Measurements from ENCODE around the gene SLC28A2. TPM values are rescaled to one million over a fixed set of nuclear protein-coding genes. Genes with fewer than 3 reads are reported as not detected.
"Not testable (repeated sequence)": the region's sequence is repeated elsewhere in the genome, so short reads cannot be mapped to it uniquely, and the experiment has no call there.

The SLC28A2 gene
- total and polyA plus RNA-seq, 7 experiments from 2014 or later, result not detected

DNA sequence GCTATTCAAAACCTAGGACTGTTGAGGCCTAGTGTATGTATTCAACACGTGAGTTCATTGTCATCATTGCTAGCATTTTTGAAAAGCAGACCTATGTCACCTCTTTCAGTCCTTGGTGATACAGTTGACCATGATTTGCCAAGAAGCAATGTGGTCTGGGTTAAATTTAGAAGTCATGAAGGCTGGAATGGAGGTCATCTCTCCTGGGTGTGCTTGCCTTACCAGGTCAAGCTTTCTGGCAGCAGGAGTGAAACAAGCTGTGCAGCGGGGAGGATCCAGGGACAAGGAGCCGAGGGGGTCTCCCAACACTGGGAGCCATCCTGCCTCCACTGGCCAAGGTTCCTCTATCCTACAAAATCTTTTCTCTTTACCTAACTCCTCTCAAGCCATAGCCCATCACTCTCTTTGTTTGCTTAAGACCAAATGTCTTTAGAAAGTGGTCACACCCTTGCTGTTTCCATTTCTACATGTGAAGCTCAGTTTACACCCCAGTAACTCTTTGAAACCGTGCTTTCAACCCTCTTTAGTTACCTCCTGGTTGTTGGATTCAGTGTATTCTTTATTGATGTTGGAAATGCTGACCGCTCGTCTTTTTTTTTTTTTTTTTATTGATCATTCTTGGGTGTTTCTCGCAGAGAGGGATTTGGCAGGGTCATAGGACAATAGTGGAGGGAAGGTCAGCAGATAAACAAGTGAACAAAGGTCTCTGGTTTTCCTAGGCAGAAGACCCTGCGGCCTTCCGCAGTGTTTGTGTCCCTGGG lies 40.0 kb downstream of the SLC28A2 start:
- Mint-ChIP-seq H3K27me3 (peaks cover 2 to 32% (median 12%) of the 10 kb centered on the region in 5 donors), H3K27ac (no peak overlapping the region), H3K36me3 (peaks cover 0 to 12% (median 0%) of the 10 kb centered on the region in 5 donors), H3K9me3 (peaks cover 0 to 20% (median 9%) of the 10 kb centered on the region in 11 donors), H3K4me3 (no peak overlapping the region), H3K4me1 (peaks cover 0 to 2% (median 0%) of the 10 kb centered on the region in 7 donors)
- no peak overlapping the region for H3K4me3 ChIP-seq (ENCODE audit: low read length)
- no peak overlapping the region for H3K27ac ChIP-seq (ENCODE audit: low read depth, low read length)
- intact Hi-C loops (cut with micrococcal nuclease), result no loop called here
- ATAC-seq, result no peak
- H3K9me3 ChIP-seq (ENCODE audit: control insufficient read depth in 2 of 3, low read length in 3 of 3), result no peaks in the 10 kb centered on the region
- H3K4me1 ChIP-seq (ENCODE audit: control insufficient read depth in 2 of 2, insufficient read depth in 2 of 2, low read length in 2 of 2), result no peaks in the 10 kb centered on the region
- H3K27me3 ChIP-seq (ENCODE audit: control insufficient read depth in 2 of 2, insufficient read depth in 2 of 2, low read length in 2 of 2), result no peaks in the 10 kb centered on the region
- DNase-seq, result no peak
- POLR2A ChIA-PET, result no interaction called here
- CTCF ChIA-PET, result no interaction called here
- no peaks in the 10 kb centered on the region for H3K36me3 ChIP-seq (ENCODE audit: control insufficient read depth in 2 of 3, insufficient read depth in 3 of 3, low read length in 3 of 3)

DNA sequence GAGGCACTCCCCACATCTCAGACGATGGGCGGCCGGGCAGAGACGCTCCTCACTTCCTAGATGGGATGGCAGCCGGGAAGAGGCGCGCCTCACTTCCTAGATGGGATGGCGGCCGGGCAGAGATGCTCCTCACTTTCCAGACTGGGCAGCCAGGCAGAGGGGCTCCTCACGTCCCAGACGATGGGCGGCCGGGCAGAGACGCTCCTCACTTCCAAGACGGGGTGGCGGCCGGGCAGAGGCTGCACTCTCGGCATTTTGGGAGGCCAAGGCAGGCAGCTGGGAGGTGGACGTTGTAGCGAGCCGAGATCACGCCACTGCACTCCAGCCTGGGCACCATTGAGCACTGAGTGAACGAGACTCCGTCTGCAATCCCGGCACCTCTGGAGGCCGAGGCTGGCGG lies 41.3 kb downstream of the SLC28A2 start:
- peaks cover 3 to 32% (median 15%) of the 10 kb centered on the region in 11 donors for H3K9me3 Mint-ChIP-seq
- H3K4me1 Mint-ChIP-seq; H3K4me1 ChIP-seq (ENCODE audit: control insufficient read depth in 2 of 2, insufficient read depth in 2 of 2, low read length in 2 of 2); ATAC-seq; H3K9me3 ChIP-seq (ENCODE audit: control insufficient read depth in 2 of 3, low read length in 3 of 3); H3K4me3 Mint-ChIP-seq; H3K4me3 ChIP-seq (ENCODE audit: low read length); DNase-seq; POLR2A ChIA-PET; intact Hi-C loops (cut with micrococcal nuclease); H3K36me3 ChIP-seq (ENCODE audit: control insufficient read depth in 2 of 3, insufficient read depth in 3 of 3, low read length in 3 of 3); H3K27me3 ChIP-seq (ENCODE audit: control insufficient read depth in 2 of 2, insufficient read depth in 2 of 2, low read length in 2 of 2); H3K27ac ChIP-seq (ENCODE audit: low read depth, low read length); CTCF ChIA-PET; H3K27ac Mint-ChIP-seq: not testable (repeated sequence)
- H3K36me3 Mint-ChIP-seq, result peaks cover 0 to 15% (median 0%) of the 10 kb centered on the region in 5 donors
- peaks cover 5 to 33% (median 13%) of the 10 kb centered on the region in 5 donors for H3K27me3 Mint-ChIP-seq

DNA sequence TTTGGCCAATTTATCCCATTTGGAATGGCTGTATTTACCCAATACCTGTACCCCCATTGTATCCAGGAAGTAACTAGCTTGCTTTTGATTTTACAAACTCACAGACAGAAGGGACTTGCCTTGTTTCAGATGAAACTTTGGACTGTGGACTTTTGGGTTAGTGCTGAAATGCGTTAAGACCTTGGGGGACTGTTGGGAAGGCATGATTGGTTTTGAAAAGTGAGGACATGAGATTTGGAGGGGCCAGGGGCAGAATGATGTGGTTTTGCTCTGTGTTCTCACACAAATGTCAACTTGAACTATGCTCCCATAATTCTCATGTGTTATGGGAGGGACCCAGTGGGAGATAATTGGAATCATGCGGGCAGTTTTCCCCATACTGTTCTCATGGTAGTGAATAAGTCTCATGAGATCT lies 46.9 kb downstream of the SLC28A2 start:
- H3K4me1 Mint-ChIP-seq; H3K27me3 ChIP-seq (ENCODE audit: control insufficient read depth in 2 of 2, insufficient read depth in 2 of 2, low read length in 2 of 2); H3K27ac Mint-ChIP-seq; H3K4me1 ChIP-seq (ENCODE audit: control insufficient read depth in 2 of 2, insufficient read depth in 2 of 2, low read length in 2 of 2); CTCF ChIA-PET; H3K4me3 Mint-ChIP-seq; DNase-seq; intact Hi-C loops (cut with micrococcal nuclease); H3K9me3 ChIP-seq (ENCODE audit: control insufficient read depth in 2 of 3, low read length in 3 of 3); H3K27ac ChIP-seq (ENCODE audit: low read depth, low read length); ATAC-seq; H3K36me3 ChIP-seq (ENCODE audit: control insufficient read depth in 2 of 3, insufficient read depth in 3 of 3, low read length in 3 of 3); H3K4me3 ChIP-seq (ENCODE audit: low read length): not testable (repeated sequence)
- Mint-ChIP-seq H3K9me3 (peaks cover 3 to 48% (median 24%) of the 10 kb centered on the region in 11 donors), H3K27me3 (peaks cover 9 to 24% (median 16%) of the 10 kb centered on the region in 5 donors), H3K36me3 (peaks cover 0 to 17% (median 0%) of the 10 kb centered on the region in 5 donors)
- POLR2A ChIA-PET, result interaction anchor here (0.7 to 1.3 kb wide), 2 partner anchors 25 to 448 kb away, joined by 5 to 6 read pairs; no protein-coding TSS in a partner anchor

DNA sequence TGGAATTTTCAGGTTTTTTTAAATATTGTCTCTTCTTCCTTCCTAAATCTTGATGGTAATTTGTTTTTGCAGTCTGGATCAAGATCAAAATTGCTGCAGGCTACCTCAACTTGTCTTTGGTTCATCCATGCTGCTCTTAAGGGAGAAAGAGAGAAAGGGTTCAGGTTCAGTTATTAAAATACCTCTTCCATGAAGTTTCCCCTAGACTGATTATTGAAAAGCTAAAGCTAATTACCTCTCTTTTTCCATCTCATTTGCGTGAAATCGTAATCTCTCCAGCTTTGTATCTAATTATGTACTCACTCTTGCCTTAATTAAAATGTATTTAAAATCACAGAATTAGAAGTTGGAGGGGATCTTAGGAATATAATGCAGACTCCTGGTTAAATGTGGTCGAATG lies 52.7 kb downstream of the SLC28A2 start:
- intact Hi-C loops (cut with micrococcal nuclease), result loop anchor here in 1 of 2 donors (5.0 kb wide), 1 partner anchor 98 kb away; a partner anchor contains a TSS

GRCh38 chr15:45306105-45306504 lies 54.1 kb downstream of the SLC28A2 start:
- no peak for DNase-seq
- H3K27ac ChIP-seq (ENCODE audit: low read depth, low read length), result no peak overlapping the region
- intact Hi-C loops (cut with micrococcal nuclease), result loop anchor here in 1 of 2 donors (5.0 kb wide), 1 partner anchor 96 kb away; a partner anchor contains a TSS
- no peak overlapping the region for H3K4me3 ChIP-seq (ENCODE audit: low read length)
- ATAC-seq, result no peak
- Mint-ChIP-seq H3K9me3 (peaks cover 0 to 14% (median 4%) of the 10 kb centered on the region in 11 donors), H3K36me3 (no peaks in the 10 kb centered on the region), H3K4me1 (peaks cover 4 to 13% (median 8%) of the 10 kb centered on the region in 7 donors), H3K27me3 (peaks cover 26 to 38% (median 34%) of the 10 kb centered on the region in 5 donors), H3K4me3 (no peak overlapping the region), H3K27ac (no peak overlapping the region)
- POLR2A ChIA-PET, result no interaction called here
- H3K9me3 ChIP-seq (ENCODE audit: control insufficient read depth in 2 of 3, low read length in 3 of 3), result no peaks in the 10 kb centered on the region
- no peaks in the 10 kb centered on the region for H3K36me3 ChIP-seq (ENCODE audit: control insufficient read depth in 2 of 3, insufficient read depth in 3 of 3, low read length in 3 of 3)
- H3K4me1 ChIP-seq (ENCODE audit: control insufficient read depth in 2 of 2, insufficient read depth in 2 of 2, low read length in 2 of 2), result no peaks in the 10 kb centered on the region
- no peaks in the 10 kb centered on the region for H3K27me3 ChIP-seq (ENCODE audit: control insufficient read depth in 2 of 2, insufficient read depth in 2 of 2, low read length in 2 of 2)
- CTCF ChIA-PET, result interaction anchor here (0.6 kb wide), 1 partner anchor 8 kb away, joined by 3 read pairs; no protein-coding TSS in a partner anchor

More for the DNA sequence above, 52.7 kb downstream of the SLC28A2 start:
- Histone ChIP-seq H3K9me3 (ENCODE audit: control insufficient read depth in 2 of 3, low read length in 3 of 3) (no peaks in the 10 kb centered on the region), H3K27me3 (ENCODE audit: control insufficient read depth in 2 of 2, insufficient read depth in 2 of 2, low read length in 2 of 2) (no peaks in the 10 kb centered on the region), H3K4me1 (ENCODE audit: control insufficient read depth in 2 of 2, insufficient read depth in 2 of 2, low read length in 2 of 2) (no peaks in the 10 kb centered on the region), H3K4me3 (ENCODE audit: low read length) (no peak overlapping the region), H3K27ac (ENCODE audit: low read depth, low read length) (no peak overlapping the region), H3K36me3 (ENCODE audit: control insufficient read depth in 2 of 3, insufficient read depth in 3 of 3, low read length in 3 of 3) (no peaks in the 10 kb centered on the region)
- Mint-ChIP-seq H3K9me3 (peaks cover 0 to 14% (median 4%) of the 10 kb centered on the region in 11 donors), H3K27ac (peak overlapping the region in 1 of 9 donors; percentile 22), H3K36me3 (no peaks in the 10 kb centered on the region), H3K4me1 (peaks cover 4 to 13% (median 8%) of the 10 kb centered on the region in 7 donors), H3K4me3 (no peak overlapping the region), H3K27me3 (peaks cover 23 to 38% (median 32%) of the 10 kb centered on the region in 5 donors)
- ATAC-seq (no peak), DNase-seq (no peak)
- CTCF ChIA-PET, result no interaction called here
- POLR2A ChIA-PET, result no interaction called here

GRCh38 chr15:45307230-45307924 lies 55.3 kb downstream of the SLC28A2 start:
- H3K36me3 ChIP-seq (ENCODE audit: control insufficient read depth in 2 of 3, insufficient read depth in 3 of 3, low read length in 3 of 3), result no peaks in the 10 kb centered on the region
- ChIA-PET CTCF (interaction anchor here (0.6 kb wide), 1 partner anchor 1823 kb away, joined by 3 read pairs; no protein-coding TSS in a partner anchor), POLR2A (no interaction called here)
- H3K4me3 Mint-ChIP-seq, result peak overlapping the region in 9 of 10 donors; percentile 31 to 77 (median 70)
- peaks cover 0 to 13% (median 2%) of the 10 kb centered on the region in 11 donors for H3K9me3 Mint-ChIP-seq
- peaks cover 4 to 13% (median 8%) of the 10 kb centered on the region in 7 donors for H3K4me1 Mint-ChIP-seq
- no peak overlapping the region for H3K27ac ChIP-seq (ENCODE audit: low read depth, low read length)
- peak overlapping the region in 1 of 9 donors; percentile 26 for H3K27ac Mint-ChIP-seq
- no peaks in the 10 kb centered on the region for H3K27me3 ChIP-seq (ENCODE audit: control insufficient read depth in 2 of 2, insufficient read depth in 2 of 2, low read length in 2 of 2)
- ATAC-seq (no peak), DNase-seq (peak in 4 of 9 donors; percentile 1 to 19 (median 2))
- intact Hi-C loops (cut with micrococcal nuclease), result loop anchor here (1.0 to 5.0 kb wide), 2 partner anchors 92 to 95 kb away; a partner anchor contains a TSS
- peak overlapping the region; percentile 15 for H3K4me3 ChIP-seq (ENCODE audit: low read length)
- H3K27me3 Mint-ChIP-seq, result peaks cover 20 to 45% (median 33%) of the 10 kb centered on the region in 5 donors
- H3K4me1 ChIP-seq (ENCODE audit: control insufficient read depth in 2 of 2, insufficient read depth in 2 of 2, low read length in 2 of 2), result no peaks in the 10 kb centered on the region
- no peaks in the 10 kb centered on the region for H3K36me3 Mint-ChIP-seq
- no peaks in the 10 kb centered on the region for H3K9me3 ChIP-seq (ENCODE audit: control insufficient read depth in 2 of 3, low read length in 3 of 3)

Measured in naive thymus-derived CD4-positive, alpha-beta T cell (primary cell).